GM21786 (cell line): ENCODE data around the gene PRDM15.
"Not testable (repeated sequence)": the region's sequence is repeated elsewhere in the genome, so short reads cannot be mapped to it uniquely, and the experiment has no call there.

Experiments
- ATAC-seq: cut with Tn5 transposase; IDR thresholded peaks from one replicate; pipeline ENCODE4 v1.9.1; 2021; ENCODE audit not compliant: unreplicated experiment

PRDM15 gene

GRCh38 chr21:41809891-41810596, 69.1 kb downstream of the PRDM15 start:
- ATAC-seq: no peak

GRCh38 chr21:41808846-41809245, 70.3 kb downstream of the PRDM15 start:
- no peak for ATAC-seq

GRCh38 chr21:41808094-41808493, 71.0 kb downstream of the PRDM15 start:
- no peak for ATAC-seq

- no peak for ATAC-seq
Observed at GRCh38 chr21:41806773-41807172, 72.4 kb downstream of the PRDM15 start.

- no peak for ATAC-seq
Observed at GRCh38 chr21:41805643-41806042, 73.5 kb downstream of the PRDM15 start.

- no peak for ATAC-seq
Observed at GRCh38 chr21:41805038-41805437, 74.1 kb downstream of the PRDM15 start.

- ATAC-seq: no peak
Observed at GRCh38 chr21:41804381-41804780, 74.8 kb downstream of the PRDM15 start.

GRCh38 chr21:41803316-41803715, 75.8 kb downstream of the PRDM15 start:
- ATAC-seq: no peak

GRCh38 chr21:41802684-41803083, 76.5 kb downstream of the PRDM15 start:
- ATAC-seq: no peak

- ATAC-seq: no peak
Observed at GRCh38 chr21:41802198-41802584, 77.0 kb downstream of the PRDM15 start.

GRCh38 chr21:41801321-41802197, 77.6 kb downstream of the PRDM15 start:
- ATAC-seq: no peak

GRCh38 chr21:41800425-41801320, 78.5 kb downstream of the PRDM15 start:
- ATAC-seq: no peak

- ATAC-seq: no peak
Observed at GRCh38 chr21:41799763-41800162, 79.4 kb downstream of the PRDM15 start.

- no peak for ATAC-seq
Observed at GRCh38 chr21:41798326-41798725, 80.8 kb downstream of the PRDM15 start.

- ATAC-seq: no peak
Observed at GRCh38 chr21:41796476-41797080, 82.6 kb downstream of the PRDM15 start.

GRCh38 chr21:41795726-41796125, 83.4 kb downstream of the PRDM15 start:
- no peak for ATAC-seq

GRCh38 chr21:41794600-41794999, 84.5 kb downstream of the PRDM15 start:
- no peak for ATAC-seq

GRCh38 chr21:41792711-41793110, 86.4 kb downstream of the PRDM15 start:
- no peak for ATAC-seq

GRCh38 chr21:41786509-41786987, 92.6 kb downstream of the PRDM15 start:
- ATAC-seq: no peak

GRCh38 chr21:41785262-41785661, 93.9 kb downstream of the PRDM15 start:
- ATAC-seq: not testable (repeated sequence)
